ENCODE results near the gene LRRC56. TPM values are rescaled to one million over a fixed set of nuclear protein-coding genes. Genes with fewer than 3 reads are reported as not detected.

Gene LRRC56
- total RNA-seq, 1 donor: 0.94 TPM

DNA sequence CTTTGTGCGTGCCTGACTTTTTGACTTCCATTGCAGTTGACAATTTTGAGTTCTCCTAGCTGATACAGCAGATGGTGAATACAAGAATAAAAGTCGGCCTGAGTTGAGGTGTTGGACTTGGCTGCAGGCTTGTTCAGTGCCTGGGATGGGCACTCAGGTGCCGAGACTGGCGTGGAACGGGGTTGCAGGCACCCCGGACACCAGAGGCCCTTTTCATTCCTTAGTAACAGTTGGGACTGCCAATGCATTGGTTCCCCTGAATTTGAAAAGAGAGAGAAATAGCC, 40.2 kb downstream of the LRRC56 start:
- Histone ChIP-seq H3K4me1 (ENCODE audit: insufficient read depth, low read length) (peaks cover 40% of the 10 kb centered on the region), H3K27me3 (ENCODE audit: insufficient read depth, low read length) (peaks cover 7% of the 10 kb centered on the region), H3K4me3 (ENCODE audit: low read length) (no peak overlapping the region), H3K9me3 (ENCODE audit: low read depth, low read length) (no peaks in the 10 kb centered on the region)

DNA sequence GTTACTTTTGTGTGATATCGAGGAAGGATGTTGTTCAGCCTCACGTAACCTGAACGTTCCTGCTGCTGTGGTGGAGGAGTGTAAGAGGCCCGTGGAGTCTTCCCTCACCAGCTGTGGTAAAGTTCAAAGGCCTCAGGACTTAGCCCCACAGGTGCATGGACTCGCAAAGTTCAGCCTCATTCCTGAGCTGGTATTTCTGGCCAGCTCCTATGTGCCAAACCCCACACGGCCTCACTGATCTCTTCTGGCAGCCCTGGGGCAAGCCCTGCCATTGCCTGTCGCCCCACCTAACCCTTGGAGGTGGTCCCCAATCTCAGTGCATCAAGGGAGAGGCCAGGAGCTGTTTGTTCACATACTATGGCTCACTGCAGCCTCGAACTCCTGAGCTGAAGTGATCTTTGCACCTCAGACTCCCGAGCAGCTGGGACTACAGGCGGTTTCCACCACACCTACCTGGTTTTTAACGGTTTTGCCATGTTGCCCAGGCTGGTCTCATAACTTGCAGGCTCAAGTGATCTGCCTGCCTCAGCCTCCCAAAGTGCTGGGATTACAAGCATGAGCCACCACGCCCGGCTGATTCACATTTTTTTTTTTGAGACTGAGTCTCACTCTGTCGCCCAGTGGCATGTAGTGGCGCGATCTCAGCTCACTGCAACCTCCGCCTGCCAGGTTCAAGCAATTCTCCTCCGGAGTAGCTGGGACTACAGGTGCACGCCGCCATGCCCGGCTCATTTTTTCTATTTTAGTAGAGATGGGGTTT, 41.1 kb downstream of the LRRC56 start:
- Histone ChIP-seq H3K4me3 (ENCODE audit: low read length) (no peak overlapping the region), H3K4me1 (ENCODE audit: insufficient read depth, low read length) (peaks cover 40% of the 10 kb centered on the region), H3K27me3 (ENCODE audit: insufficient read depth, low read length) (peaks cover 7% of the 10 kb centered on the region), H3K9me3 (ENCODE audit: low read depth, low read length) (no peaks in the 10 kb centered on the region)

DNA sequence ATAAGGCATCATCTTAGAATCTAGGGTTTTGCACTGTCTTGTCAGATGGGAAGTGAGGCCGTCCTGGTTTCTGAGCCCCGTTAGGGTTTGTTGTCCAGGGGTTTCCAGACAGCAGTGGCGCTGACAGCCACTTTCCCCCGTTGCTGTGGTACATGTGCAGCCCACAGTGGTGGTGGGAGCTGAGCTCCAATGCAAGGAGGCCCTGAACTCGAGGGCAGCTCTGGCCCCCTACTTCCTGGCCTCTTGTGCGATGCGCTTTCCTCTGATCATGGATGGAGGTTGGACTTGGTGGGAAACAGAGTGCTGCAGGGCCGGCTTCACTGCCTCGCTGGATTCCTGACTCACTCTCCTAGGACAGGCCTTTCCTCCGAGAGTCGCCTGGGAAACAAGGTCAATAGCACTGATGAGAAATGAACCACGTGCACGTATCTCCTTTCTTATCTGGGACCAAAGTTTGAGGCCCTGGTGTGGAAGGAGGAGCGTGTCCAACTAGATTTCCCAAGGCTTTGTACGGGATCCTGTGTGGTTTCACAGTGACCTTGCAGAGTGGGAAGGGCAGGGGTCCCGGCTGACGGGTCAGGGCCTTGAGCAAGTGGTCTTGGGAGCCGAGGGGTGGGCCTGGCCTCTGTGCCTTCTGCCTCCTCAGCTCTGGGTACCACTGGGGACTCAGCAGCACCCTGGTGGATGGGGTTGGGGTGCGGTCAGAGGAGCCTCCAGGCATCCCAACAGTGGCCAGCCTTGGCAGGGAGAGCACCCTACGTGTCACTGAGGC, 42.7 kb downstream of the LRRC56 start:
- Histone ChIP-seq H3K27me3 (ENCODE audit: insufficient read depth, low read length) (peaks cover 1% of the 10 kb centered on the region), H3K4me3 (ENCODE audit: low read length) (no peak overlapping the region), H3K4me1 (ENCODE audit: insufficient read depth, low read length) (peaks cover 37% of the 10 kb centered on the region), H3K9me3 (ENCODE audit: low read depth, low read length) (no peaks in the 10 kb centered on the region)

DNA sequence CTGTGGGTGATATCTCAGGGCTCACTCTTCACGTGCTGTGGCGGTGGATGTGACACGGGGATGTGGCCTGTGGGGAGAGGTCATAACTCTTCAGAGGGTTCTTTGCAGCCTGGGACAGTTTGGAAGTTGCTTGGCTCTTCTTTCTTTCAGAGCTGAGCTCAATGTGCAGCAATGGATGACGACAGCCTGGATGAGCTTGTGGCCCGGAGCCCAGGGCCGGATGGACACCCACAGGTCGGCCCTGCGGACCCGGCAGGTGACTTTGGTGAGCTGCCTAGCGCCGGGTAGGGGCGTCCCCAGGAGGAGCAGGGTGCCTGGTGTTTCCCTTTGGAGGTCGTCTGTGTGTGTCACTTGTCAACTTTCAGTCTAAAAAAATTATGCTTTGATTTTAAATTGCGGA, 44.0 kb downstream of the LRRC56 start:
- Histone ChIP-seq H3K4me1 (ENCODE audit: insufficient read depth, low read length) (peaks cover 31% of the 10 kb centered on the region), H3K9me3 (ENCODE audit: low read depth, low read length) (no peaks in the 10 kb centered on the region), H3K27me3 (ENCODE audit: insufficient read depth, low read length) (no peaks in the 10 kb centered on the region), H3K4me3 (ENCODE audit: low read length) (no peak overlapping the region)

DNA sequence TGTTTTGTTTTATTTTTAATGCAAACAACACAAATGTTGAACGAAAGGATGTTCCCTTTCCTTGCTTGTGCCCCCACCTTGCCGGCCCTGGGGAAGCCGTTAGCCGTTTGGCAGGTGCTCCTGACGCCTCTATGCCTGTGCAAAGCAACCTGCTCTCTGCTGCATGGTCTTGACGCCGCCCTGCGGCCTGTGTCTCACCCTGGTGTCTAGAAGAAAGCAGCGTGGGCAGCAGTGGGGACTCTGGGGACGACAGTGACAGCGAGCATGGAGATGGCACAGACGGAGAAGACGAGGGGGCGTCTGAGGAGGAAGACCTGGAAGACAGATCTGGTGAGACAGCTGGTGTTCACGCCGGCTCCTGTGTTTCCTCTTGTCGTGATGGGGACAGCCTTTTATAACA, 44.4 kb downstream of the LRRC56 start:
- H3K27me3 ChIP-seq (ENCODE audit: insufficient read depth, low read length): no peaks in the 10 kb centered on the region
- no peak overlapping the region for H3K4me3 ChIP-seq (ENCODE audit: low read length)
- peaks cover 35% of the 10 kb centered on the region for H3K4me1 ChIP-seq (ENCODE audit: insufficient read depth, low read length)
- no peaks in the 10 kb centered on the region for H3K9me3 ChIP-seq (ENCODE audit: low read depth, low read length)

DNA sequence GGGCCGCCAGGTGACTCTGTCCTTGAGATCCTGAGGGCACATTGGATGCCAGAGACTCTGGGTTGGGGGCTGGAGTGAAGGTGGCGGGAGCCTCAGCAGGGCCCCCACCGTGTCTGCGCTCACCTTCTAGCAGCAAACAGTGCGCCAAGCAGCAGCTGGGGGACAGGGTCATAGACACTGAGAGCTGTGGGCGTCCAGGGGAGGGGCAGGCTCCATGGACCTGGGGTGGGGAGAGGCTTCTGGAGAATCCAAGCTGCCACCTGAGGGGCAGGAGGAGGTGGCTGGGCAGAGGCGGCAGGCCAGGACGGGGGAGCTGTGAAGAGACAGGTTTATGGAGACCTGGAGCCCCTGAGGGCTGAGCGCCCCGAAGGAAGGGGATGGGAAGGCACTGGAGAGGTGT, 47.0 kb downstream of the LRRC56 start:
- no peaks in the 10 kb centered on the region for H3K27me3 ChIP-seq (ENCODE audit: insufficient read depth, low read length)
- H3K4me1 ChIP-seq (ENCODE audit: insufficient read depth, low read length): peaks cover 30% of the 10 kb centered on the region
- H3K9me3 ChIP-seq (ENCODE audit: low read depth, low read length): no peaks in the 10 kb centered on the region
- no peak overlapping the region for H3K4me3 ChIP-seq (ENCODE audit: low read length)

DNA sequence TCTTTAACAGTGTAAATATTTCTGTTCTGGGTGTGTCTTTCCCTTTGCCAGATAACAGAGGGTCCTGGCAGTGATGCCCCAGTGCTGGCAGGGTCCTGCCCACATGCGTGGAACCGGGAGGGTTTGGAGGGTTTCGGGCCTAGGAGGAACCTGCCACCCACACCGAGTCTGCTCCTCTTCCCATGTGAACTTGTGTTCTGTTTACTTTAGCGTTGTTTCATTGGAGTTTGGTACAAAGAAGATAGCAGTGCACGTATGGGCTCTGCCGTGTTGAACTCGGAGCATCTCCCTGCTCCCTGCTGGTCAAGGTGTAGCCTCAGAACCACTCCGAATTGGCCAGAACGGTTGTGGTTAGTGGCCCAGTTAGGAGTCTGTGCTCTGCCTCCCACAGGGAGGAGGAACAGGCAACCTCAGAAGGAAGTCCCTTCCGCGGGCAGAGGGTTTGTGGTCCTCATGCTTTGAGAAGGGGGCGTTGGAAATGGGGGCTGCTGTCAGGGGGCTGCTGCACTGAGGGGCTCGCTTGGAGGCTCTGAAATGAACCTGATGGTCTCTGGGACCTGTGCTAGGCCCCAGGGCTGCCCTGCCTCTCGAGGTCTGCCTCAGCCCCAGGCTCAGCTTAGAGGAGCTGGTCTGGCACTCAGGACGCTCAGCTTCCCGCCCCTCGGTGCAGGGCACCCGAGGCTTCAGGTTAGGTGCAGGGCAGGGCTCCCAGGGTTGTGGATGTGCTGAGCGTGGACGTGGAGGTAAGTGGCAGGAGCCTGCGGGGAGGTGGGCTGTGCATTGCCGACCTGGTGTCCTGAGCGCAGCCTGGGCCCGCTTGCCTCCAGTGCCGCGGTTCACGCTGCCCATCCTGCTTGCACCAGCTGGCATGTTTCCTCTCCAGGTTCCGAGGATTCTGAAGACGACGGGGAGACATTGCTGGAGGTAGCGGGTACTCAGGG, 49.3 kb downstream of the LRRC56 start:
- peaks cover 23% of the 10 kb centered on the region for H3K4me1 ChIP-seq (ENCODE audit: insufficient read depth, low read length)
- H3K9me3 ChIP-seq (ENCODE audit: low read depth, low read length): no peaks in the 10 kb centered on the region
- H3K4me3 ChIP-seq (ENCODE audit: low read length): no peak overlapping the region
- H3K27me3 ChIP-seq (ENCODE audit: insufficient read depth, low read length): no peaks in the 10 kb centered on the region

DNA sequence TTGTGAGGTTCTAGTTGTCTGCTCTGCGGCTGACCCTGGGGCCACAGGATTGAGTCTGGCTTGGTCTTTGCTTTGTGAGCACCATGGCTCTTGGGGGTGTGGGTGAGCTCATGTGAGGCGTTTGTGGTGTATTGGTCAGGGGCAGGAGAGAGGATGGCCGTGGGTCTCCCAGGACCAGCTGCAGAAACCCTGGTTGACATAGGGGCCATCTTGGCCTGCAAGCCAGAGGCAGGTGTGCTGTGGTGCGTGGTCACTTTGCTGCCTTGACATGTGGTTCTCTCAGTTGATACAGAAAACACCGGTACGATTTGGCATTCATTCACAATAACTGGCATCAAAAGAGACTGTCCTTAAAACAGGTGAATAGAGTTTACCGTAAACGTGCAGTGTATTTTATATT, 50.2 kb downstream of the LRRC56 start:
- Histone ChIP-seq H3K9me3 (ENCODE audit: low read depth, low read length) (no peaks in the 10 kb centered on the region), H3K4me3 (ENCODE audit: low read length) (no peak overlapping the region), H3K27me3 (ENCODE audit: insufficient read depth, low read length) (no peaks in the 10 kb centered on the region), H3K4me1 (ENCODE audit: insufficient read depth, low read length) (peaks cover 23% of the 10 kb centered on the region)

DNA sequence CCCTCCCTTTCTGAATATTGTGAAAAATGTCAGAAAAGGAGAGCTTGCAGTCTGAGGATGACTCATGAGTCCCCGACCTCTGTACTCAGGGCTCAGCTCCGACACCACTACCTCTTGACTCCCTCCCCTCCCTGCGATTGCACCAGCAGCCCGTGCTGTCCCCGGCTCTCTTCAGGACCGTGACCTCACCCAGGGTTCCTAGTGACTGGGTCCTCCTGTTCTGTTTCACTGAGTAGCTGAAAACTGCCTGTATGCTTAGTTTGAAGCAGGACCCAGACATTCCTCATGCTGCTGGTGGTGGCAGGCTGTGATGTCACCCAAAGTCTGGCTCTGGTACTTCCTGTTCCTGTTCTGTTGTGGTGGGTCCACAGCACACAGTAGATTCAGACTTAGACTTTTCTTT, 50.7 kb downstream of the LRRC56 start:
- Histone ChIP-seq H3K4me3 (ENCODE audit: low read length) (no peak overlapping the region), H3K9me3 (ENCODE audit: low read depth, low read length) (no peaks in the 10 kb centered on the region), H3K27me3 (ENCODE audit: insufficient read depth, low read length) (no peaks in the 10 kb centered on the region), H3K4me1 (ENCODE audit: insufficient read depth, low read length) (peaks cover 23% of the 10 kb centered on the region)

DNA sequence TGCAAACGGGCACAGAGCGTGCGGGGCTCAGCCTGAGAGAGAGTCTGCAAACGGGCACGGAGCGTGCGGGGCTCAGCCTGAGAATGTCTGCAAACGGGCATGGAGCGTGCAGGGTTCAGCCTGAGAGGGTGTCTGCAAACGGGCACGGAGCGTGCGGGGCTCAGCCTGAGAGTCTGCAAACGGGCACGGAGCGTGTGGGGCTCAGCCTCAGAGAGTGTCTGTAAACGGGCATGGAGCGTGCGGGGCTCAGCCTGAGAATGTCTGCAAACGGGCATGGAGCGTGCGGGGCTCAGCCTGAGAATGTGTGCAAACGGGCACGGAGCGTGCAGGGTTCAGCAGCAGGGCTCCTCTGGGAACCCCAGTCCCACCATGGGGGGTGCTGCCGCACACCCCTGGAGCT, 52.5 kb downstream of the LRRC56 start:
- no peak overlapping the region for H3K4me3 ChIP-seq (ENCODE audit: low read length)
- peaks cover 23% of the 10 kb centered on the region for H3K4me1 ChIP-seq (ENCODE audit: insufficient read depth, low read length)
- no peaks in the 10 kb centered on the region for H3K27me3 ChIP-seq (ENCODE audit: insufficient read depth, low read length)
- no peaks in the 10 kb centered on the region for H3K9me3 ChIP-seq (ENCODE audit: low read depth, low read length)

DNA sequence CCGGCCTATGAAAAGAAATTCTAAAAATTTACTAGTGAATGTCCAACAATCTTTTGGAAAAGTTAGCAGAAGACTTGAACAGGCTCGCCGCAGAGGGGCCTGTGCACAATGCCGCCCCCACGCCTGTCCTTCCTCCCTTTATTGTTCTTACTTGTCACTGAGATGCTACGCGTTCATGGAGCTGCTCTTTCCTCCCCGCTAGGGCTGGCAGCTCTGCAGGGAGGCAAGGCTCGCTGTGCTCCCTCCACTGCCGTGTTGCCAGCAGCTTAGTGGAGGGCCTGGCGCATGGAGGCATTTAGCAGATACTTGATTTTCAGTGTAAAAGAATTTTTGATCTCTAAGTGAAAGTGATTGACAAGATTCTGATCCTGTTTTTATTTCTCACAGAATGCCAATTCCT, 53.7 kb downstream of the LRRC56 start:
- Histone ChIP-seq H3K4me1 (ENCODE audit: insufficient read depth, low read length) (peaks cover 23% of the 10 kb centered on the region), H3K9me3 (ENCODE audit: low read depth, low read length) (no peaks in the 10 kb centered on the region), H3K4me3 (ENCODE audit: low read length) (no peak overlapping the region), H3K27me3 (ENCODE audit: insufficient read depth, low read length) (no peaks in the 10 kb centered on the region)

DNA sequence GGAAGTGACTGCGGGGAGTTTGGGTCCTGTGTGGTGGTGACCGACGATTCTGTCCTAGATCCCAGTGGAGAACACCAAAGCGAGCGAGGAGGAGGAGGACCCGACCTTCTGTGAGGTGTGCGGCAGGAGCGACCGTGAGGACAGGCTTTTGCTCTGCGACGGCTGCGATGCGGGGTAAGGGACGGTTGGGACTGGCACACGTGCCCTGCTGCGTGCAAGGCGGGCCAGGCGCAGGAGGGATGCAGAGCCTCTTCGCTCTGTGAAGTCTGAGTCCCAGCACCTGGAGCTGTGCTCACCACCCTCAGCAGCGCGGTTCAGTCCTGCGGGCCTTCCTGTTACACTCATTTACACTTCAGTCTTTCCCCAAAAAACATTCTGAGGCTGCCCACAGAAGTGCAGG, 55.2 kb downstream of the LRRC56 start:
- no peaks in the 10 kb centered on the region for H3K9me3 ChIP-seq (ENCODE audit: low read depth, low read length)
- H3K27me3 ChIP-seq (ENCODE audit: insufficient read depth, low read length): no peaks in the 10 kb centered on the region
- H3K4me3 ChIP-seq (ENCODE audit: low read length): no peak overlapping the region
- peaks cover 11% of the 10 kb centered on the region for H3K4me1 ChIP-seq (ENCODE audit: insufficient read depth, low read length)

DNA sequence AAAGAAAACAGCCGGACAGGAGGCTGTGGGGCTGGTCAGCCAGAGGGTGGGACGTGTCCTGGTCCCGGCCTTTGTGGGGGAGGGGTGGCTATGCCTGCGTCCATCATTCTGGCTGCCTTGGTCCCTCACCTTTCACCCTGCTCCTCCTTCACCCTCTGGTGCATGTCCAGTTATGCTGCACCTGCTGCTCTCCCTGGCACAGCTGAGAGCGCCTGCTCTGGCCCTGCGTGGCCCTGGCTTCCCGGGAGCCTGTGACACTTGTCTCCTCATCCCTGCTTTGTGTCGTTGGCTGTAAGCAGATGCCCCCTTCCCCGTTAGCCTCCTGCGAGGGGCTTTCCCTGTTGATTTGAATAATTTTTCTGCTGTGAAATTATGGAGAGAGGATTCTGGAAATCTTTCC, 55.6 kb downstream of the LRRC56 start:
- no peaks in the 10 kb centered on the region for H3K27me3 ChIP-seq (ENCODE audit: insufficient read depth, low read length)
- no peaks in the 10 kb centered on the region for H3K9me3 ChIP-seq (ENCODE audit: low read depth, low read length)
- H3K4me1 ChIP-seq (ENCODE audit: insufficient read depth, low read length): peaks cover 7% of the 10 kb centered on the region
- H3K4me3 ChIP-seq (ENCODE audit: low read length): no peak overlapping the region

DNA sequence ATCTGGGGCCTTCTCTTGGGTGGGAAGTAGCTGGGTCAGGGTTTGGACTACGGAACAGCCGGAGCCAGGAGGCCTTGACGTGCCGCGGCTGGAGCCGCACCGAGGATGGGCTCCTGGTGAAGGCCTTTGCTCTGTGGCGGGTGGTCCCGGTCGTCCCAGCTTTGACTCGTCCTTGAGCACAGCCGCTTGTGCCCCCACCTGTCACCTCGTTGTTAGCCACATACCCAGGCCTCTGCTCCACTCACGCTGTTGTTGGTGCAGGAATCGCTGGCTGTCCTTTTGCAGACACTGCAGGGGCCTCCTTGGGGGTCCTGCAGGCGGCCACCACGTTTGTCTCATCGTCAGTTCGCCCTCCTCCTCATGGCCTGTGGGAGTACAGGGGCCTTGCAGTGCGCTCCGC, 56.0 kb downstream of the LRRC56 start:
- H3K27me3 ChIP-seq (ENCODE audit: insufficient read depth, low read length): no peaks in the 10 kb centered on the region
- H3K9me3 ChIP-seq (ENCODE audit: low read depth, low read length): no peaks in the 10 kb centered on the region
- no peak overlapping the region for H3K4me3 ChIP-seq (ENCODE audit: low read length)
- H3K4me1 ChIP-seq (ENCODE audit: insufficient read depth, low read length): peaks cover 3% of the 10 kb centered on the region

DNA sequence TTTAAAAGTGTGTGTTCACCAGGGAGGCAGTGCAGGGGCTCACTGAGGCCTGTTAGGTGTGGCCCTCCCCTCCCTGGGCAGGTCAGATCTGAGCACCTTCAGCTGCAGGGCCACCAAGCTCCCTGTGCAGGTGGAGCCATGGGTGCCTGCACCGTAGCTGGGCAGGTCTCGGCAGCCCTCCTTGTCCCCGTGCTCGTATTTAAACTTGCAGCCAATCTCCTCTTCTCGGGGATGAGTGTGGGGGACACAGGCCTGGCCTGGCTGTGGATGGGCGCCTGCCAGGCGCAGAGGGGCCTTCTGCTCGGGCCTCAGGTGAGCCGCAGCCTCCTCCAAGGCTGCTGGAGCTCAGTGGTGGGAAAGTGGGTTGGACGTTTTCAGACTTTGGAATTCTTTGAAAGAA, 58.1 kb downstream of the LRRC56 start:
- no peaks in the 10 kb centered on the region for H3K27me3 ChIP-seq (ENCODE audit: insufficient read depth, low read length)
- no peaks in the 10 kb centered on the region for H3K9me3 ChIP-seq (ENCODE audit: low read depth, low read length)
- no peaks in the 10 kb centered on the region for H3K4me1 ChIP-seq (ENCODE audit: insufficient read depth, low read length)
- H3K4me3 ChIP-seq (ENCODE audit: low read length): no peak overlapping the region

Measured in mononuclear cell (primary cell).